K562 (cell line): Measurements from ENCODE around the gene MRPL58. TPM values are rescaled to one million over a fixed set of nuclear protein-coding genes. Genes with fewer than 3 reads are reported as not detected.

Source experiments
- CEBPB ChIP-seq: fragments of 450-650 bp; IDR thresholded peaks from 2 replicates; pipeline ENCODE4 v1.6.1; 2016; ENCODE audit warnings: missing genetic modification characterization, missing compliant biosample characterization
- EP400 ChIP-seq: fragments of 450-650 bp; IDR thresholded peaks from 2 replicates; pipeline ENCODE4 v1.6.1; 2017; ENCODE audit warnings: antibody characterized with exemption, mild to moderate bottlenecking, moderate library complexity
- ETV5 ChIP-seq: sonication (generic); formaldehyde crosslinking; IDR thresholded peaks from 2 replicates; pipeline ENCODE4 v1.4.0; 2020; ENCODE audit warnings: low read depth, mild to moderate bottlenecking, missing genetic modification reagents
- FOXK2 ChIP-seq, 2 experiments: fragments of 450-650 bp; IDR thresholded peaks in 1 of 2; conservative IDR thresholded peaks in 1 of 2; 2 replicates each; pipeline ENCODE4 v1.6.1; 2016; ENCODE audit warnings: low read depth in 2 of 2, mild to moderate bottlenecking in 1 of 2
- KDM2B ChIP-seq: fragments of 250-450 bp; sonication (Bioruptor Pico); IDR thresholded peaks from 2 replicates; pipeline ENCODE4 v1.8.0; 2021; ENCODE audit warnings: mild to moderate bottlenecking, moderate library complexity
- RBM25 ChIP-seq: fragments of 200-400 bp; formaldehyde crosslinking; IDR thresholded peaks from 2 replicates; pipeline ENCODE4 v1.6.1; 2018; ENCODE audit warnings: low read length, low read depth, moderate library complexity; ENCODE audit not compliant: severe bottlenecking
- SREBF2 ChIP-seq: sonication (generic); formaldehyde crosslinking; IDR thresholded peaks from 2 replicates; pipeline ENCODE4 v1.4.0; 2020; ENCODE audit warnings: mild to moderate bottlenecking, missing genetic modification reagents
- ZNF140 ChIP-seq: fragments of 250-450 bp; sonication (Bioruptor Pico); IDR thresholded peaks from 2 replicates; pipeline ENCODE4 v1.8.0; 2021; ENCODE audit warnings: moderate library complexity, mild to moderate bottlenecking, inconsistent platforms
- ZNF766 ChIP-seq: fragments of 200-800 bp; sonication (Bioruptor generic); conservative IDR thresholded peaks from 2 replicates; pipeline ENCODE4 v1.6.1; 2016; ENCODE audit warnings: missing genetic modification characterization, missing compliant biosample characterization
- polyA plus RNA-seq, 8 experiments: library from polyadenylated mRNA; depleted of rRNA in 4 of 8; stranded (reverse) in 5 of 8; unstranded in 3 of 8; fragments of >200 nt; fragmentation: Nextera tagmentation in 2 of 8; fragmentation: Illumina TruSeq in 1 of 8; extraction: Ambion mirVana in 2 of 8; extraction: Trizol in 1 of 8; gene quantifications; 2 replicates each; pipeline versions ENCODE4 v1.2.1 to v1.2.3, GENCODE V29; 2011 to 2014; ENCODE audit warnings: inconsistent platforms in 1 of 8, missing spikeins in 1 of 8
- total RNA-seq, 7 experiments: library from RNA; depleted of rRNA in 6 of 7; stranded (reverse); fragments of >200 nt in 6 of 7; fragmentation: Illumina TruSeq in 2 of 7; extraction: Trizol in 2 of 7; gene quantifications; 2 replicates each; pipeline versions ENCODE4 v1.2.1 to v1.2.3, GENCODE V29; 2011 to 2021; ENCODE audit warnings: low replicate concordance in 1 of 7
- TF ChIP-seq, protein P1 (sequence below): fragments of 450-650 bp; IDR thresholded peaks from 2 replicates; pipeline ENCODE4 v1.6.1; 2016; ENCODE audit warnings: mild to moderate bottlenecking, moderate library complexity
- TF ChIP-seq, protein P2 (sequence below): IDR thresholded peaks from 2 replicates; pipeline ENCODE4 v1.6.1; 2011; ENCODE audit warnings: borderline replicate concordance, low read depth, mild to moderate bottlenecking, moderate library complexity, low read length; ENCODE audit not compliant: insufficient read depth, poor library complexity, severe bottlenecking
- TF ChIP-seq, protein P3 (sequence below): sonication (generic); formaldehyde crosslinking; IDR thresholded peaks from 2 replicates; pipeline ENCODE4 v1.8.0; 2022; ENCODE audit warnings: mild to moderate bottlenecking, missing genetic modification reagents

The MRPL58 gene
- total and polyA plus RNA-seq, 9 of the 15 experiments (the other 6 are each of a cell fraction or from before 2014, with no cell fraction given) = 30.8 to 107 (median 72.4) TPM

DNA sequence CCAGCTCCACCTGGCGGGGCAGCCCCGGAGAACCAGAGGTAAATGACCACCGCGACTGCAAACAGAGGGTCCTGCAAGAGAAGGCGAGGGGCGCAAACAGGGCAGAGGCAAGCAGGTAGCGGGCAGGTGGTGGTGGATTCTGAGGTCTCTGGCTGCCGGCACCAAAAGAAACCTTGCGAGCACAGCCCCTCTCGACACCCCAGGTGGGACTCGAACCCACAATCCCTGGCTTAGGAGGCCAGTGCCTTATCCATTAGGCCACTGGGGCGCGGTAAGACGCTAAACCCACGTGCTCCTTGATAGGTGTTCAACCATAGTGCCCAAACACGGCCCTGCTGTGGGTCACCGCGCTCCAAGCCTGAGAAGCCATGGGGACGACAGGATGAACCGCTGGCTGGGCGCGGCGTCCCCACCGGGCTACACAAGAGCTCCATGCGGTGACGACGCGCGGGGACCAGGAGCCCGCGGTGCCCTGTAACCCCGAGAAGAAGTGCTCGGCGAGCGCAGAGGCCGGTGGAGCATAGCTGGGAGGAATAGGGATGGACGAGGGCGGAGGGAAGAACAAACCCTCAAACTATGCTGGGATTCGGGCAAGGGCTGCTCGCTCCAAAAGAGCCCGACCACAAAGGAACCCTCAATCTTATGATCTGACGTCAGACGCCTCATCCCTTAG is 21.9 kb downstream of the MRPL58 start (continued):
- no peak for TF ChIP-seq ZNF140 (CRISPR knock-in tag)
- TF ChIP-seq, protein P1, sequence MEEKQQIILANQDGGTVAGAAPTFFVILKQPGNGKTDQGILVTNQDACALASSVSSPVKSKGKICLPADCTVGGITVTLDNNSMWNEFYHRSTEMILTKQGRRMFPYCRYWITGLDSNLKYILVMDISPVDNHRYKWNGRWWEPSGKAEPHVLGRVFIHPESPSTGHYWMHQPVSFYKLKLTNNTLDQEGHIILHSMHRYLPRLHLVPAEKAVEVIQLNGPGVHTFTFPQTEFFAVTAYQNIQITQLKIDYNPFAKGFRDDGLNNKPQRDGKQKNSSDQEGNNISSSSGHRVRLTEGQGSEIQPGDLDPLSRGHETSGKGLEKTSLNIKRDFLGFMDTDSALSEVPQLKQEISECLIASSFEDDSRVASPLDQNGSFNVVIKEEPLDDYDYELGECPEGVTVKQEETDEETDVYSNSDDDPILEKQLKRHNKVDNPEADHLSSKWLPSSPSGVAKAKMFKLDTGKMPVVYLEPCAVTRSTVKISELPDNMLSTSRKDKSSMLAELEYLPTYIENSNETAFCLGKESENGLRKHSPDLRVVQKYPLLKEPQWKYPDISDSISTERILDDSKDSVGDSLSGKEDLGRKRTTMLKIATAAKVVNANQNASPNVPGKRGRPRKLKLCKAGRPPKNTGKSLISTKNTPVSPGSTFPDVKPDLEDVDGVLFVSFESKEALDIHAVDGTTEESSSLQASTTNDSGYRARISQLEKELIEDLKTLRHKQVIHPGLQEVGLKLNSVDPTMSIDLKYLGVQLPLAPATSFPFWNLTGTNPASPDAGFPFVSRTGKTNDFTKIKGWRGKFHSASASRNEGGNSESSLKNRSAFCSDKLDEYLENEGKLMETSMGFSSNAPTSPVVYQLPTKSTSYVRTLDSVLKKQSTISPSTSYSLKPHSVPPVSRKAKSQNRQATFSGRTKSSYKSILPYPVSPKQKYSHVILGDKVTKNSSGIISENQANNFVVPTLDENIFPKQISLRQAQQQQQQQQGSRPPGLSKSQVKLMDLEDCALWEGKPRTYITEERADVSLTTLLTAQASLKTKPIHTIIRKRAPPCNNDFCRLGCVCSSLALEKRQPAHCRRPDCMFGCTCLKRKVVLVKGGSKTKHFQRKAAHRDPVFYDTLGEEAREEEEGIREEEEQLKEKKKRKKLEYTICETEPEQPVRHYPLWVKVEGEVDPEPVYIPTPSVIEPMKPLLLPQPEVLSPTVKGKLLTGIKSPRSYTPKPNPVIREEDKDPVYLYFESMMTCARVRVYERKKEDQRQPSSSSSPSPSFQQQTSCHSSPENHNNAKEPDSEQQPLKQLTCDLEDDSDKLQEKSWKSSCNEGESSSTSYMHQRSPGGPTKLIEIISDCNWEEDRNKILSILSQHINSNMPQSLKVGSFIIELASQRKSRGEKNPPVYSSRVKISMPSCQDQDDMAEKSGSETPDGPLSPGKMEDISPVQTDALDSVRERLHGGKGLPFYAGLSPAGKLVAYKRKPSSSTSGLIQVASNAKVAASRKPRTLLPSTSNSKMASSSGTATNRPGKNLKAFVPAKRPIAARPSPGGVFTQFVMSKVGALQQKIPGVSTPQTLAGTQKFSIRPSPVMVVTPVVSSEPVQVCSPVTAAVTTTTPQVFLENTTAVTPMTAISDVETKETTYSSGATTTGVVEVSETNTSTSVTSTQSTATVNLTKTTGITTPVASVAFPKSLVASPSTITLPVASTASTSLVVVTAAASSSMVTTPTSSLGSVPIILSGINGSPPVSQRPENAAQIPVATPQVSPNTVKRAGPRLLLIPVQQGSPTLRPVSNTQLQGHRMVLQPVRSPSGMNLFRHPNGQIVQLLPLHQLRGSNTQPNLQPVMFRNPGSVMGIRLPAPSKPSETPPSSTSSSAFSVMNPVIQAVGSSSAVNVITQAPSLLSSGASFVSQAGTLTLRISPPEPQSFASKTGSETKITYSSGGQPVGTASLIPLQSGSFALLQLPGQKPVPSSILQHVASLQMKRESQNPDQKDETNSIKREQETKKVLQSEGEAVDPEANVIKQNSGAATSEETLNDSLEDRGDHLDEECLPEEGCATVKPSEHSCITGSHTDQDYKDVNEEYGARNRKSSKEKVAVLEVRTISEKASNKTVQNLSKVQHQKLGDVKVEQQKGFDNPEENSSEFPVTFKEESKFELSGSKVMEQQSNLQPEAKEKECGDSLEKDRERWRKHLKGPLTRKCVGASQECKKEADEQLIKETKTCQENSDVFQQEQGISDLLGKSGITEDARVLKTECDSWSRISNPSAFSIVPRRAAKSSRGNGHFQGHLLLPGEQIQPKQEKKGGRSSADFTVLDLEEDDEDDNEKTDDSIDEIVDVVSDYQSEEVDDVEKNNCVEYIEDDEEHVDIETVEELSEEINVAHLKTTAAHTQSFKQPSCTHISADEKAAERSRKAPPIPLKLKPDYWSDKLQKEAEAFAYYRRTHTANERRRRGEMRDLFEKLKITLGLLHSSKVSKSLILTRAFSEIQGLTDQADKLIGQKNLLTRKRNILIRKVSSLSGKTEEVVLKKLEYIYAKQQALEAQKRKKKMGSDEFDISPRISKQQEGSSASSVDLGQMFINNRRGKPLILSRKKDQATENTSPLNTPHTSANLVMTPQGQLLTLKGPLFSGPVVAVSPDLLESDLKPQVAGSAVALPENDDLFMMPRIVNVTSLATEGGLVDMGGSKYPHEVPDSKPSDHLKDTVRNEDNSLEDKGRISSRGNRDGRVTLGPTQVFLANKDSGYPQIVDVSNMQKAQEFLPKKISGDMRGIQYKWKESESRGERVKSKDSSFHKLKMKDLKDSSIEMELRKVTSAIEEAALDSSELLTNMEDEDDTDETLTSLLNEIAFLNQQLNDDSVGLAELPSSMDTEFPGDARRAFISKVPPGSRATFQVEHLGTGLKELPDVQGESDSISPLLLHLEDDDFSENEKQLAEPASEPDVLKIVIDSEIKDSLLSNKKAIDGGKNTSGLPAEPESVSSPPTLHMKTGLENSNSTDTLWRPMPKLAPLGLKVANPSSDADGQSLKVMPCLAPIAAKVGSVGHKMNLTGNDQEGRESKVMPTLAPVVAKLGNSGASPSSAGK = peak; percentile 91
- no peak for TF ChIP-seq CEBPB
- TF ChIP-seq FOXK2 (conservative IDR thresholded peaks at IDR 0.05 in 1 of 2, IDR thresholded peaks at IDR 0.05 in 1 of 2; ENCODE audit: low read depth in 2 of 2) = peak; percentile 40 to 59; a peak in 2 of 4 replicates
- TF ChIP-seq EP400 = peak; percentile 79; the same call in 1 of the 2 replicates
- TF ChIP-seq, protein P2, sequence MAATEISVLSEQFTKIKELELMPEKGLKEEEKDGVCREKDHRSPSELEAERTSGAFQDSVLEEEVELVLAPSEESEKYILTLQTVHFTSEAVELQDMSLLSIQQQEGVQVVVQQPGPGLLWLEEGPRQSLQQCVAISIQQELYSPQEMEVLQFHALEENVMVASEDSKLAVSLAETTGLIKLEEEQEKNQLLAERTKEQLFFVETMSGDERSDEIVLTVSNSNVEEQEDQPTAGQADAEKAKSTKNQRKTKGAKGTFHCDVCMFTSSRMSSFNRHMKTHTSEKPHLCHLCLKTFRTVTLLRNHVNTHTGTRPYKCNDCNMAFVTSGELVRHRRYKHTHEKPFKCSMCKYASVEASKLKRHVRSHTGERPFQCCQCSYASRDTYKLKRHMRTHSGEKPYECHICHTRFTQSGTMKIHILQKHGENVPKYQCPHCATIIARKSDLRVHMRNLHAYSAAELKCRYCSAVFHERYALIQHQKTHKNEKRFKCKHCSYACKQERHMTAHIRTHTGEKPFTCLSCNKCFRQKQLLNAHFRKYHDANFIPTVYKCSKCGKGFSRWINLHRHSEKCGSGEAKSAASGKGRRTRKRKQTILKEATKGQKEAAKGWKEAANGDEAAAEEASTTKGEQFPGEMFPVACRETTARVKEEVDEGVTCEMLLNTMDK = peak; percentile 25
- no peak for TF ChIP-seq SREBF2
- no peak for TF ChIP-seq ETV5 (CRISPR knock-in tag)
- TF ChIP-seq RBM25 = no peak
- TF ChIP-seq, protein P3, sequence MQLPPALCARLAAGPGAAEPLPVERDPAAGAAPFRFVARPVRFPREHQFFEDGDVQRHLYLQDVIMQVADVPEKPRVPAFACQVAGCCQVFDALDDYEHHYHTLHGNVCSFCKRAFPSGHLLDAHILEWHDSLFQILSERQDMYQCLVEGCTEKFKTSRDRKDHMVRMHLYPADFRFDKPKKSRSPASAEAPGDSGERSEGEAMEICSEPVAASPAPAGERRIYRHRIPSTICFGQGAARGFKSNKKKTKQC (CRISPR knock-in tag) = peak; percentile 81; the same call in 1 of the 2 replicates
- 0 out of 2 replicates have a peak, but pooled peaks have one; percentile 3 for TF ChIP-seq KDM2B (CRISPR knock-in tag)
- peak; percentile 91 for TF ChIP-seq ZNF766 (CRISPR knock-in tag)
